Measurements from ENCODE around the gene GCC1.

GCC1 gene

GRCh38 chr7:127534636-127535035, 50.8 kb downstream of the GCC1 start:
- DNase-seq (ENCODE audit: low spot score): no peak
- TF ChIP-seq CTCF (IDR thresholded peaks at IDR 0.05): no peak
- Histone ChIP-seq H3K4me3 (no peak overlapping the region), H3K27ac (no peak overlapping the region)

GRCh38 chr7:127532736-127533135, 52.7 kb downstream of the GCC1 start:
- Histone ChIP-seq H3K4me3 (no peak overlapping the region), H3K27ac (no peak overlapping the region)
- DNase-seq (ENCODE audit: low spot score): no peak
- TF ChIP-seq CTCF (IDR thresholded peaks at IDR 0.05): no peak

- TF ChIP-seq CTCF (IDR thresholded peaks at IDR 0.05): no peak
- H3K4me3 ChIP-seq: no peak overlapping the region
- H3K27ac ChIP-seq: no peak overlapping the region
- DNase-seq (ENCODE audit: low spot score): no peak
These were observed 53.2 kb downstream of the GCC1 start for GRCh38 chr7:127532151-127532550.

Data from coronary artery (tissue), 2 donors.